ENCODE results near the gene BTN3A1.

DNA sequence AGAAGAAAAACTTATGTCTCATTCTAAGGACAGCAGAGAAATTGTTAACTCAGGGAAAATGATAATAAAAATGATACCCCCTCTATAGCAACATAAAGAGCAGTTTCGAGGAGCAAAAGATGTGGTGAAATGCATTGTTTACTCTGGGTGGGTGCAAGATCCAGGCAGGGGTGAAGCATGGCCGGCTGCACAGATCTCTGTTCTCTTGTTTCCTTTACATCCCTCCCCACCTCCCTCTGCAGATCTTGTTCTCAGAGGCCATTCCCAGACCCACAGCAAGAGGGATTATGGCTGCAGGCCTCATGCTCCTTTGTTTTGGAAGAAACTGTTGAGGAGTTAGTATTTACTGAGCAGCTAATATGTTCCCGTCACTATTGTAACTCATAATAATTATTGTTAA, 1.8 kb downstream of the BTN3A1 start:
- TF ChIP-seq, protein P1, sequence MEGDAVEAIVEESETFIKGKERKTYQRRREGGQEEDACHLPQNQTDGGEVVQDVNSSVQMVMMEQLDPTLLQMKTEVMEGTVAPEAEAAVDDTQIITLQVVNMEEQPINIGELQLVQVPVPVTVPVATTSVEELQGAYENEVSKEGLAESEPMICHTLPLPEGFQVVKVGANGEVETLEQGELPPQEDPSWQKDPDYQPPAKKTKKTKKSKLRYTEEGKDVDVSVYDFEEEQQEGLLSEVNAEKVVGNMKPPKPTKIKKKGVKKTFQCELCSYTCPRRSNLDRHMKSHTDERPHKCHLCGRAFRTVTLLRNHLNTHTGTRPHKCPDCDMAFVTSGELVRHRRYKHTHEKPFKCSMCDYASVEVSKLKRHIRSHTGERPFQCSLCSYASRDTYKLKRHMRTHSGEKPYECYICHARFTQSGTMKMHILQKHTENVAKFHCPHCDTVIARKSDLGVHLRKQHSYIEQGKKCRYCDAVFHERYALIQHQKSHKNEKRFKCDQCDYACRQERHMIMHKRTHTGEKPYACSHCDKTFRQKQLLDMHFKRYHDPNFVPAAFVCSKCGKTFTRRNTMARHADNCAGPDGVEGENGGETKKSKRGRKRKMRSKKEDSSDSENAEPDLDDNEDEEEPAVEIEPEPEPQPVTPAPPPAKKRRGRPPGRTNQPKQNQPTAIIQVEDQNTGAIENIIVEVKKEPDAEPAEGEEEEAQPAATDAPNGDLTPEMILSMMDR (IDR thresholded peaks at IDR 0.05; ENCODE audit: low read depth, low read length, poor library complexity, severe bottlenecking), result no peak
- TF ChIP-seq EZH2phosphoT487 (IDR thresholded peaks at IDR 0.05; ENCODE audit: borderline replicate concordance, low read length), result no peak

Measured in DOHH2 (cell line).